ENCODE results near the gene SYT15. TPM values are rescaled to one million over a fixed set of nuclear protein-coding genes. Genes with fewer than 3 reads are reported as not detected.
A peak's percentile ranks its signal among the peaks of the same experiment; 100 is the strongest.
"Not testable (repeated sequence)": the region's sequence is repeated elsewhere in the genome, so short reads cannot be mapped to it uniquely, and the experiment has no call there.

The SYT15 gene
- total and polyA plus RNA-seq, 8 donors: 2.1 to 10.7 (median 3.3) TPM

GRCh38 chr10:46565591-46566332, 13.2 kb upstream of the SYT15 start:
- H3K27me3 ChIP-seq; H3K4me1 ChIP-seq; H3K27ac ChIP-seq; intact Hi-C loops (cut with DNase I); H3K9me3 ChIP-seq; H3K4me3 ChIP-seq; H3K36me3 ChIP-seq: not testable (repeated sequence)
- WGBS, 2 donors: 3 to 5% methylated on average over 4 of the region's 6 CpGs
- peak; percentile 31 to 45 (median 34) for TF ChIP-seq CTCF (IDR thresholded peaks at IDR 0.05)
- peak; percentile 29 for FAIRE-seq
- peak; percentile 63 to 80 (median 67) for DNase-seq
- ATAC-seq: peak; percentile 93 to 99 (median 98)

- 93 to 100% methylated on average over 2 to 4 of the region's 9 CpGs for WGBS, 2 donors
- intact Hi-C loops (cut with DNase I); ATAC-seq; H3K4me1 ChIP-seq; H3K27me3 ChIP-seq; H3K36me3 ChIP-seq; H3K9me3 ChIP-seq; H3K27ac ChIP-seq; H3K4me3 ChIP-seq; FAIRE-seq: not testable (repeated sequence)
- peak in 1 of 6 donors; percentile 16 for DNase-seq
These were observed 11.8 kb upstream of the SYT15 start for GRCh38 chr10:46567151-46567550.

- H3K4me1 ChIP-seq; H3K27ac ChIP-seq; ATAC-seq; FAIRE-seq; H3K9me3 ChIP-seq; DNase-seq; H3K4me3 ChIP-seq; intact Hi-C loops (cut with DNase I); H3K36me3 ChIP-seq; H3K27me3 ChIP-seq: not testable (repeated sequence)
- WGBS, 2 donors: no CpG with 5 or more reads among the region's 2 CpGs
These were observed 8.3 kb upstream of the SYT15 start for GRCh38 chr10:46570655-46571054.

- H3K4me3 ChIP-seq; H3K4me1 ChIP-seq; H3K27me3 ChIP-seq; H3K27ac ChIP-seq; FAIRE-seq; H3K9me3 ChIP-seq; H3K36me3 ChIP-seq; intact Hi-C loops (cut with DNase I): not testable (repeated sequence)
- ATAC-seq (peak; percentile 79 to 92 (median 88)), DNase-seq (peak; percentile 69 to 84 (median 74))
- WGBS, 2 donors: 27 to 35% methylated on average over 2 to 3 of the region's 4 CpGs
These were observed 6.2 kb upstream of the SYT15 start for GRCh38 chr10:46572765-46573164.

GRCh38 chr10:46573314-46573713, 5.6 kb upstream of the SYT15 start:
- FAIRE-seq; H3K4me3 ChIP-seq; H3K9me3 ChIP-seq; H3K4me1 ChIP-seq; intact Hi-C loops (cut with DNase I); H3K27ac ChIP-seq; H3K36me3 ChIP-seq; H3K27me3 ChIP-seq: not testable (repeated sequence)
- DNase-seq (peak in 1 of 6 donors; percentile 2), ATAC-seq (peak in 1 of 4 donors; percentile 46)
- 47 to 65% methylated on average over 2 to 3 of the region's 5 CpGs for WGBS, 2 donors

GRCh38 chr10:46573884-46574283, 5.0 kb upstream of the SYT15 start:
- intact Hi-C loops (cut with DNase I); ATAC-seq; H3K4me3 ChIP-seq; H3K27ac ChIP-seq; H3K4me1 ChIP-seq; H3K27me3 ChIP-seq; FAIRE-seq; H3K9me3 ChIP-seq; H3K36me3 ChIP-seq; DNase-seq: not testable (repeated sequence)
- 68 to 69% methylated on average over 3 of the region's 4 CpGs for WGBS, 2 donors

- H3K4me1 ChIP-seq; FAIRE-seq; H3K4me3 ChIP-seq; H3K36me3 ChIP-seq; ATAC-seq; intact Hi-C loops (cut with DNase I); H3K27me3 ChIP-seq; H3K27ac ChIP-seq; H3K9me3 ChIP-seq: not testable (repeated sequence)
- DNase-seq: peak in 2 of 6 donors; percentile 12 to 47
- 59 to 68% methylated on average over 23 to 41 of the region's 50 CpGs for WGBS, 2 donors
These were observed 1.1 kb upstream of the SYT15 start for GRCh38 chr10:46577624-46578473.

GRCh38 chr10:46579378-46579777, 450 bp downstream of the SYT15 start:
- WGBS, 2 donors: 72% methylated on average over 12 of the region's 21 CpGs; no CpG with 5 or more reads in 1 of the 2 donors
- H3K4me3 ChIP-seq; H3K4me1 ChIP-seq; H3K27me3 ChIP-seq; FAIRE-seq; H3K9me3 ChIP-seq; H3K36me3 ChIP-seq; ATAC-seq; intact Hi-C loops (cut with DNase I); H3K27ac ChIP-seq: not testable (repeated sequence)
- peak in 1 of 6 donors; percentile 19 for DNase-seq

- H3K4me3 ChIP-seq; H3K27me3 ChIP-seq; H3K4me1 ChIP-seq; H3K36me3 ChIP-seq; intact Hi-C loops (cut with DNase I); FAIRE-seq; H3K27ac ChIP-seq; H3K9me3 ChIP-seq: not testable (repeated sequence)
- DNase-seq (peak in 2 of 6 donors; percentile 16 to 32), ATAC-seq (peak in 1 of 4 donors; percentile 0)
- 87 to 91% methylated on average over 5 to 9 of the region's 12 CpGs for WGBS, 2 donors
These were observed 3.1 kb downstream of the SYT15 start for GRCh38 chr10:46581997-46582396.

- H3K36me3 ChIP-seq; intact Hi-C loops (cut with DNase I); H3K9me3 ChIP-seq; DNase-seq; H3K27me3 ChIP-seq; H3K4me3 ChIP-seq; H3K4me1 ChIP-seq; H3K27ac ChIP-seq; FAIRE-seq: not testable (repeated sequence)
- ATAC-seq: peak; percentile 84 to 91 (median 86)
- 23 to 33% methylated on average over 1 to 4 of the region's 11 CpGs for WGBS, 2 donors
These were observed 3.6 kb downstream of the SYT15 start for GRCh38 chr10:46582568-46582967.

GRCh38 chr10:46584196-46584595, 5.3 kb downstream of the SYT15 start:
- 96 to 100% methylated on average over 1 to 7 of the region's 11 CpGs for WGBS, 2 donors
- H3K27ac ChIP-seq; H3K4me3 ChIP-seq; H3K4me1 ChIP-seq; H3K9me3 ChIP-seq; H3K36me3 ChIP-seq; H3K27me3 ChIP-seq; ATAC-seq; intact Hi-C loops (cut with DNase I); FAIRE-seq: not testable (repeated sequence)
- DNase-seq: peak in 1 of 6 donors; percentile 41
